Ureter (tissue), 1 donor: ENCODE data around the gene CACNA1C. TPM values are rescaled to one million over a fixed set of nuclear protein-coding genes. Genes with fewer than 3 reads are reported as not detected.
"Not testable (repeated sequence)": the region's sequence is repeated elsewhere in the genome, so short reads cannot be mapped to it uniquely, and the experiment has no call there.

Experiments used
- DNase-seq: peaks from one replicate; pipeline ENCODE4 v3.0.0-alpha.2; 2020; ENCODE audit warnings: low spot score
- total RNA-seq: library from RNA; stranded (reverse); gene quantifications from one replicate; pipeline ENCODE4 v1.2.4, GENCODE V29; 2023
- donor health status: DM: yes; HTN: yes; CAD: no.

CACNA1C gene
- total RNA-seq, 1 donor from 2014 or later, result 30.1 TPM

- DNase-seq, result no peak
These were observed 23.4 kb downstream of the CACNA1C start for GRCh38 chr12:2076196-2076570.

- no peak for DNase-seq
These were observed 23.9 kb downstream of the CACNA1C start for GRCh38 chr12:2076728-2077127.

DNA sequence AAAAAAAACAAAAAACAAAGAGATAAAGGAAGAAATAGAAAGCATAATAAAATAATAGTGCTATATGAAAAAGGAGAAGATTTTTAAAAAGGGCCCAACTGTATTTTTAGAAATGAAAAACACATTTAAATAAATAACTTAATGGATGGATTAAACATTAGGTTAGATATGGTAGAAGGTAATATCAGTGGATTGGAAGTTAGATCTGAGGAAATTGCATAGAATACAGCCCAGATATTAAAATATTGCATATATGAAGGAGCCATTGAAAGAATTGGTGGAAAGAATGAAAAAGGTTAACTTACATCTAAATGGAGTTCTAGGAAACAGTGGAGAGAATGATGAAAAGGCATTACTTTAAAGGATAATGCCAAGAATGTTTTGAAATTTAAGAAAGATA is 27.8 kb downstream of the CACNA1C start:
- no peak for DNase-seq

DNA sequence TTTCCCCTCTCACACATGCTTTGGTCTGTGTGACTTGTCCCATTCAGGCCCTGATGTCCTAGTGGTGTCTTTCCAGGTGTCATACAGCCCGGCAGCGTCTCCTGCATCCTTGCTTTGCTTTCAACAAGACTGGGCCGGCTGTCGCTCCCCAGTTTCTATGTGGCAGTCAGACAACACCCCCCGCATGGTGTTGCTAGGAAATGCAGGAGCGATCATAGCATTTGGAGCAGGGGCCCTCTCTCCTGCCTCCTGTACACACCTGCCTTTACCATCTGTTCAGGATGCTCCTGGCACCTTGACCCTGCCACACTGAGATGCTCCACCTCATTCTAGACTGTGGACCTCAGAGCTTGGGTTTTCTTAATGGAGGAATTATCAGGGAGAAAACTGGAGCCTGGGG is 29.5 kb downstream of the CACNA1C start:
- DNase-seq, result no peak

DNA sequence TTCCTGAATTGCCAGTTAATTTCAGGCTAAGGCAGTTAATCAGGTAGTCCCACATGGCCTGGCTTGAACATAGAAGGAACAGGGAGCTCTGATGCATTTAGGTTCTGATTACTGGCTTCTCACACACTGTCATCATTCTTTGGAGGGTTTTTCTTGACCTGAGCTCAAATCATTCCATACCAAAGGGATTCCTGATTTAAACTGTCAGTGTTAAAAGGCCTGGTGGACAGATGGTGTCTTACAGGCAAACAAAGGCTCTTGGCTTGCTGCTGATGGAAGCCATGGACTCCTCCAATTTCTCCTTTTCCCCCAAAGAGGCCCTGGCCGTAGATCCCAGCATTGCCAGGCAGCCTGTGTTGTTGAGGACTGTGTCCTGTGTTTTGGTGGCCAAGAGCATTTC is 30.2 kb downstream of the CACNA1C start:
- no peak for DNase-seq

- DNase-seq, result no peak
These were observed 30.8 kb downstream of the CACNA1C start for GRCh38 chr12:2083561-2083960.

DNA sequence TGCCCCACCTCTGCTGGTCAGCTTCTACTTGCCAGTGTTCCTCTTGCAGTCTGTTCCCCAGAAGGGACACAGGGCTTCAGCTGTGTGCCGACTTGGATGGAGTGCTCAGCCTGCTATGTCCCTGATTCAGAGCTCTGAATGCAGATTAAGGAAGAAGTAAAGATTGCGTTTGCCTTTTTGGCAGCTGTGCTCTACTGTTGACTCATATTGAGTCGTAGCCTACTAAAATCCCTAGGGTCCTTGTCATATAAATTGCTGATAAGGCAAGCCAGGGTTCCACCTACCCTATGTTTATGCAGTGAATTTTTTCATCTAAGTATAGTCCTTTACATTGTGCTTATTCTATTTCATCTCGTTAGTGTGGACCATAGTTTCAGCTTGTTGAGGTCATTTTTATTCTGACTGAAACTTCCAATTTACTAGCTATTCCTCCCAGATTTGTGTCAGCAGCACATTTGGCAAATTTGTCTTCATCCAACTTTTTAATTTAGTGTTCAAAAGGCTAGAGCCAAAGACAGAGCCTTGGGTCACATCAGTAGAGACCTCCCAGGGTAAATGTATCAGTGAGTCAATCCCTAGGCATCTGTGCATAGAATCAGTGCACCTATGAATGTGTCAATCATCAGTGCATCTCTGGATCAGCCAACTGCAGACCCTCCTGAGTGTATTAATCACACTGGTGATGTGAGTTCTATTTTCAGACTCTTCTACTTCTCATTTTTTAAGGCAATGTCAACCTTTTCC is 31.9 kb downstream of the CACNA1C start:
- no peak for DNase-seq

DNA sequence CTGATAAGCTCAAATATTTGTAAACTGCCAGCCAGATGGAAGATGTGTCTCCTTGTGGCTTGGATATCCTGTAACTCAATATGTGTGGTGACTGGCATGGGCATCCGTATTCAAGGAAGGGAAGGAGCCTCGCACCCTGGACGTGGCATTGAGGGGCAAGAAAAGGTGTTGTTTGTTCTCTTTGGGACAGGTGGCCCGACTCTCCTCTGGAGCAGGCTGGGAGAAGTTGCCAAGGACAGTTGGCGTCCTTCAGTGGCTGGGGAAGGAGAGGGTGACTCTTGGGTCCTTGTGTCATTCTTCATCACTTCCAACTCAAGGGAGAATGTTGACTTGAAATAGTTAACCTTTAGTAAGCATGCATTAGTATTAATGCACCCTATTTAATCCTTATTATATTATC is 39.6 kb downstream of the CACNA1C start:
- DNase-seq, result no peak

GRCh38 chr12:2092890-2093289 is 40.1 kb downstream of the CACNA1C start:
- no peak for DNase-seq

DNA sequence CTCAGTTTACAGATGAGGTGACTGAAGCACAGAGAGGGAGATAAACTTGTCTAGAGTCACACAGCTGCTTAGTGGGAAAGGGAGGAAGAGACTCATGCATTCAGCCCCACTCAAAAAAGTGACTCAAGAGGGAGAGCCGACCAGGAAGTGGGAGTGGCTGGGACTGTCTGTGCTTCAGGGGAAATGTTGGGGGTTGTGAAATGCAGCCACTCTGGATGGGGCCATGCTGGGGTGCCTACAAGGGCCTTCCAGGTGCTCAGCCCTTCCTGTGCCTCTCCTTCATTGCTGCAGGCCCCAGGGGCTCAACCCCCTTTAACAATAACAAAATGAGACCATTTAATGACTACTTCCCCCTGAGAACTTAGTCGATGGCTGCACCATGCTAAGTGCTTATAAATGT is 41.8 kb downstream of the CACNA1C start:
- no peak for DNase-seq

DNA sequence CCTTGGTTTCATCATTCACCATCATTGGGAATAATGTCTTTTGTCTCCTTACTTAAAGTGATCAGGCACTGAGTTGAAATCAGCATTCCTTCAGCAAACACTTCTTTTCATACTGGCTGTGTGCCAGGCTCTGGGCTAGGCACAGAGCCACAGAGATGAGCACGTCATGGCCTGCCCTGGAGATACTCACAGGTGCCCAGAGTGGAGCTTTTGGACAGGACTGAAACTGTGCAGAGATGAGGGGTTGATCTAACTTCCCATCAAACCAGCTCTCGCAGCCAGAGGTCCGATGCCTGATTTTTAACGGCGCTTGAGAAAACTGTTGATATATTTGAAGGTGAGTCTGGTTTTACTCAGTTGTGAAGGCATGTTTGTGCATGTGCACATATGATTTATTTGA is 43.1 kb downstream of the CACNA1C start:
- no peak for DNase-seq

DNA sequence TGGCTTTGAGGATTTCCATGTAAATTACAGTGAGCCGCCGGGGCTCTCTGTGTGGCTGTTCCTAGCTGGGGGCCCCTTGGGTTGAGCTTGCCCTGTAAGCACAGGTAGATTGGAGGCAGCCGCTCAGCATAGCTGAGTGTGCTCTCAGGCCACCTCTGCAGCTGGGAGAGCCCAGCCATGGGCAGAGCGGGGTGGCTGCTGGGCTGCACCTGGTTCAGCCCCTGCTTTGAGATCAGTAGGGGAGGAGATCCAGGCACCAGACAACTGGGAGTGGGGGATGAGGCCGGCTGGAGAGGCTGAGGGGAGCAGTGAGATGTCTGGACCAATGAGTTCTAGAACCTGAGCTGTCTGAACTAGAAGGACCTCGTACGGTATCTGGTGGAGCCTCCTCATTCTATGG is 44.8 kb downstream of the CACNA1C start:
- DNase-seq, result no peak

GRCh38 chr12:2098852-2099251 is 46.1 kb downstream of the CACNA1C start:
- no peak for DNase-seq

DNA sequence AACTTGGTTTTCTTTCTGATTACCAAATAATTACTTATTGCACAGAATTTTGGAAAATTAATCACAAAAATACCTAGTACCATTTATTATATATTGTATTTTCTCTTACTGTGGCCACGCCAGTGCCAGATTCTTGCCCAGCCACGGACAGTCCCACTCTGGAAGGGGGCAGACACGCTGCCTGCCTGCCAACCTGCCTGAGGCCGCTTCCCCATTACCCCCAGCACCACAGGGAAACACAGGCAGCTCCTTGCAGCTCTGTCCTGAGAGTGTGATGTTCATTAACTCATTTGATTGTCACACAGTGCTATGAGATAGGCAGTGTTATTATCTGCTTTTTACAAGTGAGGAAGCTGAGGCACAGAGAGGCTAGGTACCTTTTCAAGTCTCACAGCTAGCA is 46.8 kb downstream of the CACNA1C start:
- DNase-seq, result no peak

- DNase-seq, result no peak
These were observed 48.6 kb downstream of the CACNA1C start for GRCh38 chr12:2101359-2101758.

- no peak for DNase-seq
These were observed 49.0 kb downstream of the CACNA1C start for GRCh38 chr12:2101771-2102170.

- not testable (repeated sequence) for DNase-seq
These were observed 49.9 kb downstream of the CACNA1C start for GRCh38 chr12:2102736-2103135.

GRCh38 chr12:2105387-2105786 is 52.6 kb downstream of the CACNA1C start:
- DNase-seq, result not testable (repeated sequence)

DNA sequence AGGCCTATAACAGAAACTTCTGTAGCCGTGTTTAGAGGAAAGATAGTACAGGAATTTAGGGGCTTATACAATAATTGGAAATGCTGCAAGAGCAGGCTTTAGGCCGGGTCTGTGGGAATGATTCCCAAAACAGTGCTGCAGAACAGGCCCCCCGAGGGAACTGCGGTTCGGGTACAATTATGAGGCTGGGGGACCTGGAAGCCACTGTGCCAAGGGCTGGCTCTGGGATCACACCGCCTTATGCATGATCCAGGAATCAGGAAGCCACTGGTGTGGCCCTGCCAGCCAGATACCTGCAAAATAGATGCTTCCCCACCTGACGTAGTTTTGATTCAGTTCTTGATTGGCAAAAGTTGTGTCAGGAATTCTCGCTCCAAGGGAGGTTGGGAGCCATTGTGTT is 55.4 kb downstream of the CACNA1C start:
- no peak for DNase-seq

DNA sequence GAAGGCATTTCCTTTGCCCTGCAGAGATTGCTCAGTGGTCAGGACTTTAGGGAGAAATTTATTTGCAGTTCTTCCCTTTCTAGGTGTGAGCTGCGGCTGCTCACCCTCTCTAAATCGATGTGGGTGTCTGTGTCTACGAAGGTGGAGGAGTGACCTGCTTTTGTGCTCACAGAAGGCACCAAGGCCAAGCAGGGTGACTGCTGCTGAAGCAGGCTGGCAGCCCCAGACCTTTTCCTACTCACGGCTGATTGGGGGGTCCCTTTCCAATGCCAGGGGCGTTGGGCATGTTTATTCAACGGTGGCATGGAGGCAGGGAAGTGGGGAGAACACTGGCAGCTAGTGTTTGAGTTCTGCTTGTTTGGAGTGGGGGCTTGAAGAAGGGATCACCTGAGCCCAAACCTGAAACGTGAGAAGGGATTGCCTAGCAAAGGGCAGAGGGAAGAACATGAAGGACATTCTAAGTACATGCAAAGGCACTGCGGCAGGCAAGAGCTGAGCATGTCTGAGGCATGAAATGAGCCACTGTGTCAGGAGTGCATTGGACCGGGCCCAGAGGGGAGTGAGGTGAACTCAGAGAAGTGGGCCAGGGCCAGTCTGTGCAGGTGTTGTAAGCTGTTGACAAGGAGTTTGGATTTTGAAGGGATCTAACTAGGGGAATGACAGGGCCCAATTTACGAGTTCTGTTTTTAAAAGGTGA is 56.3 kb downstream of the CACNA1C start:
- DNase-seq, result no peak

GRCh38 chr12:2110127-2110526 is 57.3 kb downstream of the CACNA1C start:
- DNase-seq, result no peak

DNA sequence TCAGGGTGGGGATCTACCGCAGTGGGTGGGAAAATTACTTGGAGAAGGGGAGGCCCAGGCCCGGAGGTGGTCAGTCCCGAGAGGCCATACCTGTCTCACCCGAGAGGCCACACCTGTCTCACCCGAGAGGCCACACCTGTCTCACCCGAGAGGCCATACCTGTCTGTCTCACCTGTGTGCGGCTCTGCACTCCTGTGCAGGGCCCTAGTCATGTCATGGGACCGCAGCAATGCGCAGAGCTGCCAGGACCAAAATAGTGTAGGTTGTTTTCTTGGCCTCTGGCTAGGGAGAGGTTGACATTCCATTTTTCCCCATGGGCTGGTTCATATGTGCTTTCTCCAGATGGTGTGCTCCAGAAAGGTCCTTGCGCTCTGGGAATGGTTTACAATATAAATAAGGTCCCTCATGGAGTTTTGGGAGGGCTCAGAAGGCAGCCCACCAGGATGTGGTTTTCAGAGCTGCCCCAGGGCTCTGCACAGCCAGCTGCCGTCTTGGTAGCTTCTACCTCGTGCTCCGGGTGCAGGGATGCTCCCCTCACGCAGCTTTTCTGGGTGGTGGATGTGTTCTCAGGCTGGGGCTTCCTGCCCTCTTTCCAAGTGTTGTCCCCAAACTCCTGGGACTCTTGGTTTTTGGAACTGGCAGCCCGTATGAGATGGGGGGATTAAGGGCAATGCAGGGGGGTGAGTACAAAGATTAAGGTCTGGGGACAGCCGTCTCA is 58.2 kb downstream of the CACNA1C start:
- DNase-seq, result no peak

GRCh38 chr12:2111826-2112225 is 59.0 kb downstream of the CACNA1C start:
- DNase-seq, result no peak
